ENCODE measurements around the gene AVP. TPM values are rescaled to one million over a fixed set of nuclear protein-coding genes. Genes with fewer than 3 reads are reported as not detected.

AVP gene
- total and polyA plus RNA-seq, 2 donors (not counting 3 experiments of a cell fraction or from before 2014, with no cell fraction given) = not detected

DNA sequence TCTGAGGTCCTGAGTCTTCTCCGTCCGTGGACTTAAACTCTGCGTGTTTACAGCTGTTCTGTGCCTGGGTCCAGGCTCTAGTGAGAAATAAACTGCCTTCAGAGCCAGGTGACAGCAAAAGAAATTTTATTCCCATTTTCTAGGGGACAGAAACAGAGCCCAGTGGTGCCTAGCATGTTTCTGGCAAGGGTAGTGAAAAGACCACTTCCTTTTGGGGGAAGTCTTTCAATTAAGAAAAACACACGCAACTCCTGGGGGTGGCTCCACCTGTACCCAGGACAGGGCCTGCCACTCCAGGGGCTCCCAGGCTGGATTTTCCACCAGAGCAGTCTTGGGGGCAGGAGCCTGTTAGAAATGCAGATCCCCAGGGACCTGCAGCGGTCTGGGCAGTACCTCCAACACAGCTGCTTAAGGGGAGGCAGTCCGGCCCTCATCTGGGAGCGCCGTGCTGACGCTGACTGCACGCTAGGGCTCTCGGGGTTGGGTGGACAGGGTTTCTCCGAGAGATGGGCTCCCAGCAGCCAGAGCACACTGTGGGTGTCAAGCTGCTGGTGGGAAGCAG is 23.0 kb upstream of the AVP start:
- Histone ChIP-seq H3K9me3 (replicated peaks; ENCODE audit: control insufficient read depth, insufficient read depth, low read length) (no peaks in the 10 kb centered on the region), H4K20me1 (replicated peaks; ENCODE audit: control insufficient read depth, extremely low read depth, insufficient read depth, low read length) (no peaks in the 10 kb centered on the region), H3K4me3 (replicated peaks in 1 of 3; ENCODE audit: insufficient read depth in 1 of 3, low read depth in 1 of 3, low read length in 3 of 3) (no peak overlapping the region), H3K9me1 (replicated peaks; ENCODE audit: control insufficient read depth, extremely low read depth, insufficient read depth, low read length) (no peaks in the 10 kb centered on the region), H3K79me2 (ENCODE audit: control insufficient read depth, insufficient read depth, low read length) (no peaks in the 10 kb centered on the region), H3K4me2 (ENCODE audit: insufficient read depth, low read length) (no peak overlapping the region), H3K36me3 (ENCODE audit: control insufficient read depth in 2 of 2, extremely low read depth in 1 of 2, insufficient read depth in 2 of 2, low read length in 2 of 2) (peaks cover 0 to 7% of the 10 kb centered on the region in 2 experiments), H3K4me1 (ENCODE audit: control insufficient read depth, extremely low read depth, insufficient read depth, low read length) (no peaks in the 10 kb centered on the region), H3K9ac (replicated peaks; ENCODE audit: extremely low read depth, insufficient read depth, low read length) (no peak overlapping the region), H3K27ac (ENCODE audit: insufficient read depth, low read depth, low read length) (no peak overlapping the region), H2AFZ (ENCODE audit: low read depth, low read length) (no peak overlapping the region), H3K27me3 (ENCODE audit: control insufficient read depth in 2 of 2, insufficient read depth in 2 of 2, low read length in 2 of 2) (no peaks in the 10 kb centered on the region)
- intact Hi-C loops (cut with micrococcal nuclease) = no loop called here
- POLR2A ChIA-PET = no interaction called here
- dilution Hi-C loops (cut with MboI; ENCODE audit: extremely low pct_ligation_motif_present, low sequenced_read_pairs) = no loop called here
- DNase-seq (ENCODE audit: low read depth, low spot score) = no peak
- no TSS peak for BruUV-seq (replicated peaks)
- TF ChIP-seq POLR2AphosphoS5 (IDR thresholded peaks at IDR 0.05; ENCODE audit: insufficient read depth, low read depth, low read length) (no peak), POLR2A (IDR thresholded peaks at IDR 0.05; ENCODE audit: low read depth, low read length) (no peak), FOS (IDR thresholded peaks at IDR 0.05; ENCODE audit: borderline replicate concordance, insufficient read depth, low read length) (no peak), JUN (IDR thresholded peaks at IDR 0.05; ENCODE audit: borderline replicate concordance, insufficient read depth, insufficient read length, low read depth) (no peak), EZH2 (IDR thresholded peaks at IDR 0.05; ENCODE audit: borderline replicate concordance, low read depth, low read length, severe bottlenecking) (no peak), GATA2 (IDR thresholded peaks at IDR 0.05; ENCODE audit: insufficient read depth, insufficient read length, low read depth, low read length) (no peak), MYC (IDR thresholded peaks at IDR 0.05; ENCODE audit: low read depth, low read length) (no peak)
- TF ChIP-seq, protein P1, sequence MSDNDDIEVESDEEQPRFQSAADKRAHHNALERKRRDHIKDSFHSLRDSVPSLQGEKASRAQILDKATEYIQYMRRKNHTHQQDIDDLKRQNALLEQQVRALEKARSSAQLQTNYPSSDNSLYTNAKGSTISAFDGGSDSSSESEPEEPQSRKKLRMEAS (IDR thresholded peaks at IDR 0.05; ENCODE audit: insufficient read depth, insufficient read length) = no peak
- TF ChIP-seq, protein P2, sequence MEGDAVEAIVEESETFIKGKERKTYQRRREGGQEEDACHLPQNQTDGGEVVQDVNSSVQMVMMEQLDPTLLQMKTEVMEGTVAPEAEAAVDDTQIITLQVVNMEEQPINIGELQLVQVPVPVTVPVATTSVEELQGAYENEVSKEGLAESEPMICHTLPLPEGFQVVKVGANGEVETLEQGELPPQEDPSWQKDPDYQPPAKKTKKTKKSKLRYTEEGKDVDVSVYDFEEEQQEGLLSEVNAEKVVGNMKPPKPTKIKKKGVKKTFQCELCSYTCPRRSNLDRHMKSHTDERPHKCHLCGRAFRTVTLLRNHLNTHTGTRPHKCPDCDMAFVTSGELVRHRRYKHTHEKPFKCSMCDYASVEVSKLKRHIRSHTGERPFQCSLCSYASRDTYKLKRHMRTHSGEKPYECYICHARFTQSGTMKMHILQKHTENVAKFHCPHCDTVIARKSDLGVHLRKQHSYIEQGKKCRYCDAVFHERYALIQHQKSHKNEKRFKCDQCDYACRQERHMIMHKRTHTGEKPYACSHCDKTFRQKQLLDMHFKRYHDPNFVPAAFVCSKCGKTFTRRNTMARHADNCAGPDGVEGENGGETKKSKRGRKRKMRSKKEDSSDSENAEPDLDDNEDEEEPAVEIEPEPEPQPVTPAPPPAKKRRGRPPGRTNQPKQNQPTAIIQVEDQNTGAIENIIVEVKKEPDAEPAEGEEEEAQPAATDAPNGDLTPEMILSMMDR (IDR thresholded peaks at IDR 0.05; ENCODE audit: extremely low read depth in 1 of 2, insufficient read depth in 1 of 2, low read depth in 1 of 2, low read length in 2 of 2) = no peak
- no peak for FAIRE-seq
- CTCF ChIA-PET = no interaction called here
